ENCODE data around the gene SUMO3.

GRCh38 chr21:44835647-44835973 is 17.7 kb upstream of the SUMO3 start:
- TF ChIP-seq CTCF (conservative IDR thresholded peaks at IDR 0.05; ENCODE audit: low read length) (no peak), EZH2phosphoT487 (IDR thresholded peaks at IDR 0.05; ENCODE audit: borderline replicate concordance) (no peak)

Data from Loucy (cell line).